ENCODE data around the gene FAM181B.
"Not testable (repeated sequence)": the region's sequence is repeated elsewhere in the genome, so short reads cannot be mapped to it uniquely, and the experiment has no call there.

Gene FAM181B

GRCh38 chr11:82732348-82732733 lies 1.3 kb downstream of the FAM181B start:
- no peak for DNase-seq (ENCODE audit: low read depth in 3 of 3)

- no peak for DNase-seq (ENCODE audit: low read depth in 3 of 3)
These were observed 1.9 kb downstream of the FAM181B start for GRCh38 chr11:82731691-82732277.

- no peak for DNase-seq (ENCODE audit: low read depth in 3 of 3)
These were observed 2.9 kb downstream of the FAM181B start for GRCh38 chr11:82730754-82731153.

GRCh38 chr11:82730286-82730685 lies 3.4 kb downstream of the FAM181B start:
- no peak for DNase-seq (ENCODE audit: low read depth in 3 of 3)

GRCh38 chr11:82724026-82724425 lies 9.6 kb downstream of the FAM181B start:
- no peak for DNase-seq (ENCODE audit: low read depth in 3 of 3)

GRCh38 chr11:82722231-82722630 lies 11.4 kb downstream of the FAM181B start:
- no peak for DNase-seq (ENCODE audit: low read depth in 3 of 3)

DNA sequence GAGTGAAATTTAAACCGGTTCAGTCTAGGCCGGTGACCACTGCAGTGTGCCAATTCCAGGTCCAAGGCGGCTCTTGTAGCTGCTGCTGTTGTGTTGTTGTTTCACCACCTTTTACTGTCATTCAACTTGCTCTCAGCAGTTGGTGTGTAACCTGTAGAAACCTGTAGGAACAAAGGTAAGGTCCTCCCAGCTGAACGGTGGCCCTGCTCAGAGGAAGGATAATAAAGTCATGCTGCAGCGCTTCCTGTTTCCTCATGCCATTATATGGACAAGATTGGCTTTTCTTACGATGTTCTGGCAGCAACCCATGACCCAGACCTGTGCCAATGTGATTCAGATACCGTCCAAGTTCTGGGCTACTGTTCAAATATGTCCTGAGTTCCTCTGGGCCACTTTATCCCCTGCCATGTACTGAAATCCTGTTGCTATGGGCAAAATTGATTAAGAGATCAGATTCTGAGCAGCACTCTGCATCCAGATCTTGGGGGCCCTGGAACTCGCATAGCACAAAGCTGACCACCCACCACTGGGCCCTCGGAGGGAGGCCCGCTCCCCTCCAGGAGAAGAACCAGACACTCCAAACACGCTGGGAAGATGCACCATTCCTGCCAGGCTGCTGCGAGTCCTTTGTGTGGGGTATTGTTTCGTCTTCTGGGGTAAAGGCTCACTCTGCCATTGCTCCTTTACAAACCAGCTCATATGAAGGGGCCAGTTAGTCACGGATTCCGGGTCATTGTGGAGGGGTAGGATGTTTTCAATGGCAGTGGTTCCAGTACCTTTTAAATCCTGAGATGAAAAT lies 13.2 kb downstream of the FAM181B start:
- DNase-seq (ENCODE audit: low read depth in 3 of 3), result no peak

GRCh38 chr11:82719361-82720105 lies 14.1 kb downstream of the FAM181B start:
- DNase-seq (ENCODE audit: low read depth in 3 of 3), result no peak

DNA sequence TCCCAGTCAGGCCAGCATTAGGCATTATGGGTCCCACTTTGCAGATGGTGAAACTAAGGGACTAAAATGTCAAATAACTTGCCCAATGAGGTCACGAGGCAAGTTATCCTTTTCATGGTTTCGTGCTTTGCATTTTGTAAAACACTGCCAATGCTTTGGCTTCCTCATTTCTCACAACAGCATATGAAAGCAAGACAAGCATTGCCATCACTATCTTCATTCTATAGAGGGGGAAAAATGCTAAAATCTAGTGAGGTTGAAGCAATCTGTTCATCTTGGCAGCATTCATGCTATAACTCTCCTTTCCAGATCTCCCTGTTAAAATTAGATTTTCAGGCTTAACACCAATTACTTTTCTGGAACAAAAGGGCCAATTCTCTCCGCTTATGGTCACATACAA lies 14.8 kb downstream of the FAM181B start:
- DNase-seq (ENCODE audit: low read depth in 3 of 3), result no peak

GRCh38 chr11:82718307-82718706 lies 15.4 kb downstream of the FAM181B start:
- DNase-seq (ENCODE audit: low read depth in 3 of 3), result no peak

DNA sequence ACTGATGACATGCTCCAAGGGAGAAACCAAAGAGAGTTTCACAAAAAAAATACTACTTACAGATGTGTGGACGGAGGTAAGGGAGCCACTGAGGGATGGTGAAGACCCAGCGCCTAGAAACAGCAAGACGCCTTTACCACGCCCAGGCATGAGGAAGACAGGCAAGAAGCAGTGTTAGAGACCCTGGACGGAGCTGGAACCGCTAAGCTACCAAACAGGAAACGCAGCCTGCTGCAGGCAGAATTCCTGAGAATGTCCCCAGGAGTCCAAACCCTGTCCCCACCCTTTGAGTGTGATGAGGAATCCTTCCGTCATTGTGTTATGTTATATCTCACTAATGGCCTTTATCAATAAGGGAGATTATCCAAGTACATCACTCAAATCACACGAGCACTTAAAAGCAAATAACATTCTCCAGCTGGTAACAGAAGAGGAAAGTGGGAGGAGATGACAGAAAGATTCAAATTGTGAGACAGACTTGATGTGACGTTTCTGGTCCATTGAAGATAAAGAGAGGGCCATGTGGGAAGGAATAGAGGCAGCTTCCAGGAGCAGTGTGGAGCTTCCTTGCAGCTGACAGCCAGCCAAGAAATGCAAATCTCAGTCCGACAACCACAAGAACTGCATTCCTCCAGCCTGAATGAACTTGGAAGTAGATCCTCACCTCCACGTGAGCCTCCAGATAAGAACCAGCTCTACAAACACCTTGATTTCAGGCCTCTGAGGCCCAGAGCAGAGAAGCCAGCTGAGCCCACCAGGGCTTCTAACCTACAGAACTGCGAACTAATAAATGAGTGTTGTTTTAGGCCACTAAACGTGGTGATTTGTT lies 19.1 kb downstream of the FAM181B start:
- DNase-seq (ENCODE audit: low read depth in 3 of 3), result no peak

DNA sequence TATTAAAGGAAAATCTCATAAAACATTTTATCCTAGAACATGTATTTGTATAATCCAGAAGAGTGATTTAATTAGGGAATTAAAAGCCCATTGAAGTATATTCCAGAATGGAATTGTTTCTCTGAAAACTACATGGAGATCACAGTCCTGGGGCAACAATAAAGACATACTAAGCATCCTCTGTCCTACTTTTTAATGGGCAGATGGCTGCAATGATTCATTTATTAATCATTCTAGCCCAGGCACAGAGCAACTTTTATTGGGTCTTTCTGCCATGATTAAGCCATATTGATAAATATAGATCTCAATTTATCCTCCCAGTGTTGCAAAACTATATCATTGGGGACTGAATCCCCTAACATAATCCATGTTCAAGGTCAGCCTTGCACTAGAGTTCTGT lies 22.0 kb downstream of the FAM181B start:
- no peak for DNase-seq (ENCODE audit: low read depth in 3 of 3)

- DNase-seq (ENCODE audit: low read depth in 3 of 3), result no peak
These were observed 29.9 kb downstream of the FAM181B start for GRCh38 chr11:82703796-82704195.

- DNase-seq (ENCODE audit: low read depth in 3 of 3), result no peak
These were observed 30.4 kb downstream of the FAM181B start for GRCh38 chr11:82703226-82703625.

- DNase-seq (ENCODE audit: low read depth in 3 of 3), result no peak
These were observed 31.7 kb downstream of the FAM181B start for GRCh38 chr11:82701847-82702520.

- DNase-seq (ENCODE audit: low read depth in 3 of 3), result no peak
These were observed 34.9 kb downstream of the FAM181B start for GRCh38 chr11:82698576-82699352.

- DNase-seq (ENCODE audit: low read depth in 3 of 3), result no peak
These were observed 40.7 kb downstream of the FAM181B start for GRCh38 chr11:82692981-82693380.

- DNase-seq (ENCODE audit: low read depth in 3 of 3), result not testable (repeated sequence)
These were observed 44.3 kb downstream of the FAM181B start for GRCh38 chr11:82689347-82689746.

- DNase-seq (ENCODE audit: low read depth in 3 of 3), result no peak
These were observed 47.5 kb downstream of the FAM181B start for GRCh38 chr11:82686211-82686610.

- DNase-seq (ENCODE audit: low read depth in 3 of 3), result no peak
These were observed 50.6 kb downstream of the FAM181B start for GRCh38 chr11:82683029-82683428.
